H9 (cell line): ENCODE results near the gene BLACAT1. TPM values are rescaled to one million over a fixed set of nuclear protein-coding genes. Genes with fewer than 3 reads are reported as not detected.

Experiments
- DNase-seq: peaks from one replicate; pipeline ENCODE4 v3.0.0-alpha.2; 2017
- H2AFZ ChIP-seq: one replicate; pipeline ENCODE4 v1.6.1; 2013; ENCODE audit warnings: mild to moderate bottlenecking, low read length, control low read depth, moderate library complexity
- H2AK5ac ChIP-seq: 2 replicates; pipeline ENCODE4 v1.6.1; 2013; ENCODE audit warnings: low read length, control low read depth, mixed read lengths; ENCODE audit not compliant: insufficient read length
- H2BK120ac ChIP-seq: one replicate; pipeline ENCODE4 v1.6.1; 2013; ENCODE audit warnings: low read depth, mild to moderate bottlenecking, low read length, control low read depth, inconsistent platforms; ENCODE audit not compliant: poor library complexity, severe bottlenecking
- H2BK12ac ChIP-seq: 2 replicates; pipeline ENCODE4 v1.6.1; 2013; ENCODE audit warnings: low read length, control low read depth, mixed read lengths, low read depth; ENCODE audit not compliant: insufficient read length
- H2BK15ac ChIP-seq: 2 replicates; pipeline ENCODE4 v1.6.1; 2013; ENCODE audit warnings: low read depth, low read length, control low read depth
- H2BK20ac ChIP-seq: one replicate; pipeline ENCODE4 v1.6.1; 2013; ENCODE audit warnings: low read depth, mild to moderate bottlenecking, low read length, control low read depth, inconsistent platforms; ENCODE audit not compliant: poor library complexity, severe bottlenecking
- H2BK5ac ChIP-seq: 2 replicates; pipeline ENCODE4 v1.6.1; 2013; ENCODE audit warnings: low read length, control low read depth, mixed read lengths; ENCODE audit not compliant: insufficient read length
- H3K14ac ChIP-seq: 2 replicates; pipeline ENCODE4 v1.6.1; 2013; ENCODE audit warnings: low read length, control low read depth; ENCODE audit not compliant: insufficient read depth
- H3K18ac ChIP-seq: 2 replicates; pipeline ENCODE4 v1.6.1; 2013; ENCODE audit warnings: low read depth, mild to moderate bottlenecking, mixed read lengths, low read length, control low read depth; ENCODE audit not compliant: insufficient read length
- H3K23ac ChIP-seq: 2 replicates; pipeline ENCODE4 v1.6.1; 2013; ENCODE audit warnings: low read length, control low read depth, mixed read lengths, low read depth; ENCODE audit not compliant: insufficient read length
- H3K23me2 ChIP-seq: 2 replicates; pipeline ENCODE4 v1.6.1; 2013; ENCODE audit warnings: low read depth, mild to moderate bottlenecking, mixed read lengths, low read length, control low read depth; ENCODE audit not compliant: insufficient read length, poor library complexity, severe bottlenecking
- H3K27ac ChIP-seq: 2 replicates; pipeline ENCODE4 v1.5.1; 2013; ENCODE audit warnings: low read length, control low read depth, mixed read lengths, low read depth; ENCODE audit not compliant: insufficient read length
- H3K27me3 ChIP-seq: 2 replicates; pipeline ENCODE4 v1.6.1; 2013; ENCODE audit warnings: low read length, control low read depth, inconsistent platforms; ENCODE audit not compliant: insufficient read depth
- H3K4ac ChIP-seq: 2 replicates; pipeline ENCODE4 v1.6.1; 2013; ENCODE audit warnings: low read depth, mild to moderate bottlenecking, control low read depth, inconsistent platforms, low read length, moderate library complexity
- H3K4me1 ChIP-seq: 2 replicates; pipeline ENCODE4 v1.6.1; 2013; ENCODE audit warnings: low read length, control low read depth, inconsistent platforms; ENCODE audit not compliant: insufficient read depth
- H3K4me2 ChIP-seq: 2 replicates; pipeline ENCODE4 v1.6.1; 2013; ENCODE audit warnings: low read length, control low read depth, mixed read lengths; ENCODE audit not compliant: insufficient read length, insufficient read depth
- H3K56ac ChIP-seq: 2 replicates; pipeline ENCODE4 v1.6.1; 2013; ENCODE audit warnings: low read depth, mild to moderate bottlenecking, mixed read lengths, low read length, control low read depth; ENCODE audit not compliant: insufficient read length
- H3K79me1 ChIP-seq: 2 replicates; pipeline ENCODE4 v1.6.1; 2013; ENCODE audit warnings: low read depth, mild to moderate bottlenecking, moderate library complexity, low read length, control low read depth, inconsistent platforms; ENCODE audit not compliant: insufficient read depth, poor library complexity, severe bottlenecking
- H3K79me2 ChIP-seq: 2 replicates; pipeline ENCODE4 v1.6.1; 2013; ENCODE audit warnings: low read length, control low read depth, inconsistent platforms; ENCODE audit not compliant: insufficient read depth
- H3K9ac ChIP-seq: 2 replicates; pipeline ENCODE4 v1.6.1; 2013; ENCODE audit warnings: low read length, control low read depth, mixed read lengths; ENCODE audit not compliant: insufficient read length; ENCODE audit errors: extremely low read depth
- H3K9me3 ChIP-seq: one replicate; pipeline ENCODE4 v1.6.1; 2013; ENCODE audit warnings: low read depth, low read length, inconsistent platforms; ENCODE audit not compliant: control insufficient read depth
- H3T11ph ChIP-seq: one replicate; pipeline ENCODE4 v1.6.1; 2013; ENCODE audit warnings: mild to moderate bottlenecking, low read length, control low read depth, inconsistent platforms
- H4K20me1 ChIP-seq: one replicate; pipeline ENCODE4 v1.6.1; 2013; ENCODE audit not compliant: control insufficient read depth, insufficient read length, insufficient read depth
- H4K5ac ChIP-seq: 2 replicates; pipeline ENCODE4 v1.6.1; 2013; ENCODE audit warnings: low read depth, mild to moderate bottlenecking, mixed read lengths, low read length, control low read depth; ENCODE audit not compliant: insufficient read length
- H4K8ac ChIP-seq: replicated peaks from 2 replicates; pipeline ENCODE4 v1.6.1; 2013; ENCODE audit warnings: low read length, control low read depth, mixed read lengths, low read depth; ENCODE audit not compliant: insufficient read length
- H4K91ac ChIP-seq: 2 replicates; pipeline ENCODE4 v1.6.1; 2013; ENCODE audit warnings: low read depth, mild to moderate bottlenecking, moderate library complexity, mixed read lengths, low read length, control low read depth; ENCODE audit not compliant: insufficient read length
- H3K27ac Mint-ChIP-seq, 3 experiments: 2 replicates in 2 of 3; 3 replicates in 1 of 3; pipeline ENCODE4 v1.8.0; 2020 to 2021; ENCODE audit warnings: mixed read lengths in 3 of 3, mild to moderate bottlenecking in 1 of 3, moderate library complexity in 1 of 3
- H3K27me3 Mint-ChIP-seq: 2 replicates; pipeline ENCODE4 v1.8.0; 2021; ENCODE audit warnings: low read depth, mild to moderate bottlenecking, moderate library complexity, mixed read lengths
- H3K36me3 Mint-ChIP-seq, 3 experiments: 2 replicates in 2 of 3; 3 replicates in 1 of 3; pipeline ENCODE4 v1.8.0; 2020 to 2021; ENCODE audit warnings: low read depth in 3 of 3, mixed read lengths in 3 of 3; ENCODE audit not compliant: insufficient read depth in 1 of 3
- H3K4me1 Mint-ChIP-seq, 2 experiments: 2 replicates each; pipeline ENCODE4 v1.8.0; 2020; ENCODE audit warnings: mixed read lengths in 2 of 2
- H3K4me3 Mint-ChIP-seq, 2 experiments: 2 replicates in 1 of 2; 3 replicates in 1 of 2; pipeline ENCODE4 v1.8.0; 2020 to 2021; ENCODE audit warnings: mild to moderate bottlenecking in 2 of 2, mixed read lengths in 2 of 2, moderate library complexity in 1 of 2
- H3K9me3 Mint-ChIP-seq, 2 experiments: 2 replicates in 1 of 2; 3 replicates in 1 of 2; pipeline ENCODE4 v1.8.0; 2020; ENCODE audit warnings: mild to moderate bottlenecking in 2 of 2, mixed read lengths in 2 of 2, moderate library complexity in 1 of 2
- WGBS: extraction: QIAGEN DNeasy Blood & Tissue Kit; methylation state at CpG from one replicate; pipeline ENCODE4 v1.1.7; 2013; ENCODE audit warnings: missing lambda C conversion rate, low lambda C conversion rate, mixed read lengths; ENCODE audit not compliant: insufficient read length; ENCODE audit errors: extremely low coverage; 5-methylcytosine and 5-hydroxymethylcytosine counted together
- total RNA-seq: library from RNA; stranded (reverse); gene quantifications from 2 replicates; pipeline ENCODE4 v1.2.1, GENCODE V29; 2021
- TF ChIP-seq, protein P1 (sequence below): fragments of 200-600 bp; sonication (generic); conservative IDR thresholded peaks from 3 replicates; pipeline ENCODE4 v1.8.0; 2021; ENCODE audit warnings: antibody characterized with exemption, mild to moderate bottlenecking

BLACAT1 gene
- total RNA-seq, 1 experiment from 2014 or later, result 4.0 TPM

DNA sequence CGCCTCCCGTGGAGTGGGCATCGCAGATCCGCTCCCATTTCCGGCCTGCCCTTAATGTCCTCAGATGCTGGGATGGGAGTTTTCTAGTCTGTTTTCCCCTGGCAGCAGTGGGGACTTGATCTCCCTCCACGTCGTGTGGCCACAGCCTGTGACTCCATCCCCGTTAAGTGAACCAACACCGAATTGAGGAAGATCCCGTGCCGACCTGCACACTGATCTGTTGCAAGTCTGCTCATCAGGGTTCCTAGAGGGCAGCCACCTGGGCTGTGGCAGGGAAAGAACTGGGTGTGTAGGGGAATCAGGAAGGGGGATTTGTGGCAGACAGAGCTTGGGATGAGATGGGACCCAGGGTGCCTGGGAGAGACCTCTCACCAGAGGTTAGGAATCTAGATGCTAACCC lies 25.4 kb upstream of the BLACAT1 start:
- Histone ChIP-seq H3K4ac (no peak overlapping the region), H2BK15ac (no peak overlapping the region), H3K18ac (peak overlapping the region; percentile 9), H4K20me1 (peaks cover 2% of the 10 kb centered on the region), H2AFZ (no peak overlapping the region), H2BK120ac (no peak overlapping the region), H2AK5ac (no peak overlapping the region), H3K9ac (no peak overlapping the region), H3K4me1 (peaks cover 4% of the 10 kb centered on the region; the same call in 1 of the 2 replicates), H4K8ac (no peak overlapping the region), H3K9me3 (no peaks in the 10 kb centered on the region), H3K14ac (0 out of 2 replicates have a peak overlapping the region, but pooled peaks have one; percentile 34), H2BK5ac (no peak overlapping the region), H4K91ac (no peak overlapping the region), H3T11ph (no peak overlapping the region), H4K5ac (no peak overlapping the region), H3K27ac (no peak overlapping the region), H3K23ac (no peak overlapping the region), H3K79me1 (no peaks in the 10 kb centered on the region), H2BK12ac (no peak overlapping the region), H3K56ac (no peak overlapping the region), H2BK20ac (no peak overlapping the region), H3K79me2 (no peaks in the 10 kb centered on the region), H3K23me2 (no peaks in the 10 kb centered on the region), H3K4me2 (no peak overlapping the region), H3K27me3 (no peaks in the 10 kb centered on the region; the same call in 1 of the 2 replicates)
- Mint-ChIP-seq H3K27me3 (peaks cover 55% of the 10 kb centered on the region), H3K4me3 (no peak overlapping the region), H3K27ac (no peak overlapping the region), H3K9me3 (no peaks in the 10 kb centered on the region; a peak in 1 of 5 replicates), H3K4me1 (peaks cover 54 to 59% of the 10 kb centered on the region in 2 experiments), H3K36me3 (no peaks in the 10 kb centered on the region)
- TF ChIP-seq, protein P1, sequence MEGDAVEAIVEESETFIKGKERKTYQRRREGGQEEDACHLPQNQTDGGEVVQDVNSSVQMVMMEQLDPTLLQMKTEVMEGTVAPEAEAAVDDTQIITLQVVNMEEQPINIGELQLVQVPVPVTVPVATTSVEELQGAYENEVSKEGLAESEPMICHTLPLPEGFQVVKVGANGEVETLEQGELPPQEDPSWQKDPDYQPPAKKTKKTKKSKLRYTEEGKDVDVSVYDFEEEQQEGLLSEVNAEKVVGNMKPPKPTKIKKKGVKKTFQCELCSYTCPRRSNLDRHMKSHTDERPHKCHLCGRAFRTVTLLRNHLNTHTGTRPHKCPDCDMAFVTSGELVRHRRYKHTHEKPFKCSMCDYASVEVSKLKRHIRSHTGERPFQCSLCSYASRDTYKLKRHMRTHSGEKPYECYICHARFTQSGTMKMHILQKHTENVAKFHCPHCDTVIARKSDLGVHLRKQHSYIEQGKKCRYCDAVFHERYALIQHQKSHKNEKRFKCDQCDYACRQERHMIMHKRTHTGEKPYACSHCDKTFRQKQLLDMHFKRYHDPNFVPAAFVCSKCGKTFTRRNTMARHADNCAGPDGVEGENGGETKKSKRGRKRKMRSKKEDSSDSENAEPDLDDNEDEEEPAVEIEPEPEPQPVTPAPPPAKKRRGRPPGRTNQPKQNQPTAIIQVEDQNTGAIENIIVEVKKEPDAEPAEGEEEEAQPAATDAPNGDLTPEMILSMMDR, result no peak
- WGBS, result no CpG with 5 or more reads among the region's 11 CpGs
- DNase-seq, result no peak
